Pancreas (tissue), 10 donors: ENCODE measurements around the gene ASAP2. TPM values are rescaled to one million over a fixed set of nuclear protein-coding genes. Genes with fewer than 3 reads are reported as not detected.
A peak's percentile ranks its signal among the peaks of the same experiment; 100 is the strongest.

Experiments used
- ATAC-seq, 4 donors: fragments of 200-7000 bp; cut with Tn5 transposase; one replicate each; pipeline versions ENCODE4 v1.8.0 to v1.9.1; 2020; ENCODE audit warnings: mild to moderate bottlenecking in 4 of 4, moderate library complexity in 4 of 4
- DNase-seq, 6 donors: peaks; one replicate each; pipeline ENCODE4 v3.0.0-alpha.2; 2020
- FAIRE-seq: peaks from 2 replicates; lab custom pipeline; 2012; peaks lifted over from hg19 to GRCh38; lab: Jason Lieb, UNC
- H3K27ac ChIP-seq, 4 donors: fragments of 200-600 bp; sonication (generic); 1 replicate in 3 of 4; 2 replicates in 1 of 4; pipeline versions ENCODE4 v1.5.0 to v1.8.0; 2020
- H3K27me3 ChIP-seq, 4 donors: fragments of 200-600 bp; one replicate each; pipeline ENCODE4 v1.8.0; 2021
- H3K36me3 ChIP-seq, 3 donors: fragments of 200-600 bp; sonication (generic) in 1 of 3; one replicate each; pipeline versions ENCODE4 v1.5.0 to v1.8.0; 2020 to 2021
- H3K4me1 ChIP-seq, 3 donors: fragments of 200-600 bp; one replicate each; pipeline ENCODE4 v1.8.0; 2021
- H3K4me3 ChIP-seq, 4 donors: fragments of 200-600 bp; sonication (generic) in 2 of 4; one replicate each; pipeline versions ENCODE4 v1.5.0 to v1.8.0; 2020 to 2021
- H3K9me3 ChIP-seq, 4 donors: fragments of 200-600 bp; one replicate each; pipeline ENCODE4 v1.8.0; 2021
- WGBS, 2 donors: extraction: QIAGEN DNeasy Blood & Tissue Kit; methylation state at CpG; one replicate each; pipeline ENCODE4 v1.1.7; 2013; 5-methylcytosine and 5-hydroxymethylcytosine counted together
- intact Hi-C, 3 donors: fragments of 100-400 bp; cut with DNase I; formaldehyde crosslinking; loops; one replicate each; pipeline versions ENCODE4 v1.11.1 to v1.14.2; 2022
- polyA plus RNA-seq, 2 donors: library from polyadenylated mRNA; stranded (reverse); fragments of 200-250 nt; gene quantifications; one replicate each; pipeline ENCODE4 v1.2.3, GENCODE V29; 2013
- total RNA-seq, 6 donors: library from RNA; stranded (reverse); fragmentation: NEBNext Ultra II Directional in 4 of 6; extraction: Animal tissue kit (Norgen Biotek cat#: 25700) in 4 of 6; gene quantifications; one replicate each; pipeline versions ENCODE4 v1.2.1 to v1.2.4, GENCODE V29; 2021 to 2023
- TF ChIP-seq, protein P1 (sequence below), 4 donors: fragments of 200-600 bp; sonication (generic) in 3 of 4; IDR thresholded peaks; one replicate each; pipeline versions ENCODE4 v1.5.0 to v1.8.0; 2021; ENCODE audit warnings: antibody characterized with exemption in 4 of 4
- donor health status: healthy with polysubstance abuse.
- donor health status: DM: no; HTN: no; CAD: no; lungs with moderate emphysema.
- donor health status: DM: no; HTN: no; CAD: no.
- donor health status: control.
- donor health status: control.
- donor health status: Bipolar disorder and iron deficiency.
- donor health status: DM: yes; HTN: yes; CAD: no.
- donor health status: DM: no; HTN: no; CAD: no.
- donor health status: DM: no; HTN: no; CAD: no.
- donor health status: DM: yes; HTN: yes; CAD: no.

The ASAP2 gene
- total and polyA plus RNA-seq, 8 donors = 5.8 to 17.7 (median 7.3) TPM

DNA sequence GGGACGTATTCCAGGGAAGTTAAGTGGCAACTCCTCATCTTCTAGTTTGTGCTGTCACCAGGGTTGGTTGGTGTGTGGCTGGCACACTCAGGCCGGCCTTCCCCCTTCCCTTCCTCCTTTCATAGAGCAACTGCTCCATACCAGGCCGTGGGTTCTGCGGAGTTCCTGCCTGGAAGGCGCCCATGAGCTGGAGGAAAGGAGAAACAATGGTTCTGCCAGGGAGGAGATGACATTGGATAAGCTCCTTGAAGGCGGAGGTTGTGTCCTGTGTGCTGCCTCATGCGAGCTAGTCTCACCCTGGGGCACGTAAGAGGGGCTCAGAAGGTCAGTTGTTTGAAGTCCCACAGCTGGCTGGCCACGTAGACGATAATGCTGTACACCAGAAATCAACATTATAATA lies 19.2 kb downstream of the ASAP2 start:
- intact Hi-C loops = no loop called here
- H3K9me3 ChIP-seq = no peaks in the 10 kb centered on the region
- no peak overlapping the region for H3K27ac ChIP-seq
- H3K4me1 ChIP-seq = peaks cover 0 to 8% (median 2%) of the 10 kb centered on the region in 3 donors
- no peaks in the 10 kb centered on the region for H3K27me3 ChIP-seq
- no peaks in the 10 kb centered on the region for H3K36me3 ChIP-seq
- H3K4me3 ChIP-seq = no peak overlapping the region
- WGBS, 2 donors = 87 to 98% methylated on average over 10 of the region's 10 CpGs
- DNase-seq (no peak), ATAC-seq (no peak), FAIRE-seq (no peak)
- TF ChIP-seq, protein P1, sequence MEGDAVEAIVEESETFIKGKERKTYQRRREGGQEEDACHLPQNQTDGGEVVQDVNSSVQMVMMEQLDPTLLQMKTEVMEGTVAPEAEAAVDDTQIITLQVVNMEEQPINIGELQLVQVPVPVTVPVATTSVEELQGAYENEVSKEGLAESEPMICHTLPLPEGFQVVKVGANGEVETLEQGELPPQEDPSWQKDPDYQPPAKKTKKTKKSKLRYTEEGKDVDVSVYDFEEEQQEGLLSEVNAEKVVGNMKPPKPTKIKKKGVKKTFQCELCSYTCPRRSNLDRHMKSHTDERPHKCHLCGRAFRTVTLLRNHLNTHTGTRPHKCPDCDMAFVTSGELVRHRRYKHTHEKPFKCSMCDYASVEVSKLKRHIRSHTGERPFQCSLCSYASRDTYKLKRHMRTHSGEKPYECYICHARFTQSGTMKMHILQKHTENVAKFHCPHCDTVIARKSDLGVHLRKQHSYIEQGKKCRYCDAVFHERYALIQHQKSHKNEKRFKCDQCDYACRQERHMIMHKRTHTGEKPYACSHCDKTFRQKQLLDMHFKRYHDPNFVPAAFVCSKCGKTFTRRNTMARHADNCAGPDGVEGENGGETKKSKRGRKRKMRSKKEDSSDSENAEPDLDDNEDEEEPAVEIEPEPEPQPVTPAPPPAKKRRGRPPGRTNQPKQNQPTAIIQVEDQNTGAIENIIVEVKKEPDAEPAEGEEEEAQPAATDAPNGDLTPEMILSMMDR (IDR thresholded peaks at IDR 0.05) = no peak

GRCh38 chr2:9226458-9227380 lies 20.1 kb downstream of the ASAP2 start:
- ATAC-seq = no peak
- Histone ChIP-seq H3K9me3 (no peaks in the 10 kb centered on the region), H3K27ac (no peak overlapping the region), H3K36me3 (no peaks in the 10 kb centered on the region), H3K4me3 (no peak overlapping the region), H3K27me3 (no peaks in the 10 kb centered on the region), H3K4me1 (peaks cover 0 to 13% (median 2%) of the 10 kb centered on the region in 3 donors)
- intact Hi-C loops = no loop called here
- FAIRE-seq = no peak
- TF ChIP-seq, protein P1 (IDR thresholded peaks at IDR 0.05) = no peak
- DNase-seq = peak in 1 of 6 donors; percentile 7
- 82 to 83% methylated on average over 15 of the region's 15 CpGs for WGBS, 2 donors

DNA sequence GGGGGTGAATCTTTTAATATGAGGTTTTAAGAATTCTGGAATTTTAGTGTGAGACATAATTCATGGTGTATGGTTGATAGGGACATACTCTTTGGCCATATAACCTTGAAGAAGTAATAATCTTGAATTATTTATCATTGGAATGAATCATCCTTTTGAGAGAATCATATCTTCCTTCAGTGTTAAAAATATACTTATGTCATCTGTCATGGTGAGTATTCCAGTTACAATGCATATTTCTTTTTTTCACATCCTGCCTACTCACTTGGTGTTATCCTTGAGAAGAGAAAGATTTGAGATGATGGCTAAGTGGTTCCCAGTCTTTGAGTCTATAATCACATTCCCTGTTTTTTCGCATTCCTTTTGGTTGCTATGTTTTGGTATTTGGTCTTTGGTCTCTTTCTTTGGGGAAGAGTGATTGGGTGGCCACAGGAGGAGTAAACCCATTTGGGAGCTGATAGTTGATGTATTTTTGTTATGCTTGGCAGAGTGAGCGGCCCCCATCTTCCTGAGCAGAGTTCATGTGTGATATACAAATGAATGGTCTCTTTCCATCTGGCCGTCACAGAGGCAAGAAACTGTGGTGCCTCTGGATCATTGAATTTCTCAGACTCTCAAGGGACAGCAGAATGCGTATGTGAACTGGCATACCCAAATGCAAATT lies 21.6 kb downstream of the ASAP2 start:
- DNase-seq (no peak), FAIRE-seq (no peak), ATAC-seq (no peak)
- Histone ChIP-seq H3K27me3 (no peaks in the 10 kb centered on the region), H3K4me1 (peaks cover 0 to 13% (median 2%) of the 10 kb centered on the region in 3 donors), H3K36me3 (no peaks in the 10 kb centered on the region), H3K9me3 (no peaks in the 10 kb centered on the region), H3K4me3 (no peak overlapping the region), H3K27ac (no peak overlapping the region)
- 92 to 94% methylated on average over 4 of the region's 4 CpGs for WGBS, 2 donors
- TF ChIP-seq, protein P1 (IDR thresholded peaks at IDR 0.05) = no peak
- intact Hi-C loops = no loop called here

DNA sequence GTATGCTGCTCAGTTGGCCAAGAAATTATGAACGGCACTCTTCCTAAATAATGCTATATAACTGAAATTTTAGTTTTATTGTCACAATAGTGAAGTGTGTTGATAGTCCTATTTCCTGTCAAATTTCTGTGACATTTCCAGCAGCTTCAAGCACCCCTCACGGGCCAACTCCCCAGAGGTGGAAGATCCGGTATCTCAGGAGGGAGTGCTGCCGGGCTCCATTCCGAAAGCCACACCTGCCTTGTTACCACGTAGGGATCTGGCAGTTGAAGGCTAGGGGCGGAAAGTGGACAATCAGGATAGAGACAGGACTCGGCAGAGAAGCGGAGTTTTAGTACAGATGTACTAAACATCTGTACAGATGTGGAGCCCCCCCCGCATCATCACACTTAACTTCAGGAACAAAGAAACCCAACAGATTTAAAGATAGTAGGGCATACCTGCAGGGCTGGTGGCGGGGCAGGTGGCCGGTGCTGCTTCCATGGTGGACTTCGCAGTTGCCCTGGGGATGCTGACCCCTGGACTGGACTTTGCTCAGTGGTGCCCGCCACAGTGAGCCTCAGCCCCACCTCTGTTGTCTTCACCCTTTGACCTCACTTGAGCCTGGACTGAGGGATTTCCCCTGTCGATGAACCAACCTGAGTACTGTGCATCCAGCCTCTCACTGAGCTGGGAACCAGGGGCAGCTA lies 22.3 kb downstream of the ASAP2 start:
- intact Hi-C loops = no loop called here
- Histone ChIP-seq H3K36me3 (no peaks in the 10 kb centered on the region), H3K9me3 (no peaks in the 10 kb centered on the region), H3K27me3 (no peaks in the 10 kb centered on the region), H3K27ac (no peak overlapping the region), H3K4me1 (peaks cover 0 to 13% (median 2%) of the 10 kb centered on the region in 3 donors), H3K4me3 (no peak overlapping the region)
- FAIRE-seq (no peak), ATAC-seq (no peak), DNase-seq (peak in 1 of 6 donors; percentile 11)
- 90 to 91% methylated on average over 15 of the region's 15 CpGs for WGBS, 2 donors
- TF ChIP-seq, protein P1 (IDR thresholded peaks at IDR 0.05) = no peak
